ENCODE measurements around the gene RAB28.
"Not testable (repeated sequence)": the region's sequence is repeated elsewhere in the genome, so short reads cannot be mapped to it uniquely, and the experiment has no call there.

Gene RAB28

GRCh38 chr4:13464543-13464942 is 19.6 kb downstream of the RAB28 start:
- DNase-seq = no peak
- in situ Hi-C loops (cut with MboI; ENCODE audit: low pct_unique_long_range_greater_than_20kb, low sequenced_read_pairs) = no loop called here

- no peak for DNase-seq
- in situ Hi-C loops (cut with MboI; ENCODE audit: low pct_unique_long_range_greater_than_20kb, low sequenced_read_pairs) = no loop called here
Observed at GRCh38 chr4:13461191-13461905, 22.8 kb downstream of the RAB28 start.

GRCh38 chr4:13455411-13455810 is 28.7 kb downstream of the RAB28 start:
- in situ Hi-C loops (cut with MboI; ENCODE audit: low pct_unique_long_range_greater_than_20kb, low sequenced_read_pairs) = no loop called here
- DNase-seq = no peak

GRCh38 chr4:13454786-13455185 is 29.4 kb downstream of the RAB28 start:
- in situ Hi-C loops (cut with MboI; ENCODE audit: low pct_unique_long_range_greater_than_20kb, low sequenced_read_pairs) = no loop called here
- DNase-seq = no peak

GRCh38 chr4:13452927-13453579 is 31.1 kb downstream of the RAB28 start:
- in situ Hi-C loops (cut with MboI; ENCODE audit: low pct_unique_long_range_greater_than_20kb, low sequenced_read_pairs) = no loop called here
- no peak for DNase-seq

GRCh38 chr4:13449590-13449989 is 34.5 kb downstream of the RAB28 start:
- in situ Hi-C loops (cut with MboI; ENCODE audit: low pct_unique_long_range_greater_than_20kb, low sequenced_read_pairs) = no loop called here
- DNase-seq = no peak

GRCh38 chr4:13445841-13446790 is 38.0 kb downstream of the RAB28 start:
- DNase-seq = no peak
- in situ Hi-C loops (cut with MboI; ENCODE audit: low pct_unique_long_range_greater_than_20kb, low sequenced_read_pairs) = no loop called here

GRCh38 chr4:13441506-13441905 is 42.6 kb downstream of the RAB28 start:
- in situ Hi-C loops (cut with MboI; ENCODE audit: low pct_unique_long_range_greater_than_20kb, low sequenced_read_pairs) = no loop called here
- no peak for DNase-seq

GRCh38 chr4:13436962-13437361 is 47.2 kb downstream of the RAB28 start:
- in situ Hi-C loops (cut with MboI; ENCODE audit: low pct_unique_long_range_greater_than_20kb, low sequenced_read_pairs) = no loop called here
- no peak for DNase-seq

GRCh38 chr4:13432453-13432852 is 51.7 kb downstream of the RAB28 start:
- no peak for DNase-seq
- in situ Hi-C loops (cut with MboI; ENCODE audit: low pct_unique_long_range_greater_than_20kb, low sequenced_read_pairs) = no loop called here

GRCh38 chr4:13430834-13431568 is 53.1 kb downstream of the RAB28 start:
- in situ Hi-C loops (cut with MboI; ENCODE audit: low pct_unique_long_range_greater_than_20kb, low sequenced_read_pairs) = no loop called here
- DNase-seq = peak; percentile 16

GRCh38 chr4:13427599-13428325 is 56.4 kb downstream of the RAB28 start:
- DNase-seq = no peak
- in situ Hi-C loops (cut with MboI; ENCODE audit: low pct_unique_long_range_greater_than_20kb, low sequenced_read_pairs) = no loop called here

- in situ Hi-C loops (cut with MboI; ENCODE audit: low pct_unique_long_range_greater_than_20kb, low sequenced_read_pairs) = no loop called here
- no peak for DNase-seq
Observed at GRCh38 chr4:13415068-13415785, 68.9 kb downstream of the RAB28 start.

GRCh38 chr4:13413729-13414437 is 70.3 kb downstream of the RAB28 start:
- in situ Hi-C loops (cut with MboI; ENCODE audit: low pct_unique_long_range_greater_than_20kb, low sequenced_read_pairs) = no loop called here
- DNase-seq = no peak

GRCh38 chr4:13411942-13412341 is 72.2 kb downstream of the RAB28 start:
- in situ Hi-C loops (cut with MboI; ENCODE audit: low pct_unique_long_range_greater_than_20kb, low sequenced_read_pairs) = no loop called here
- no peak for DNase-seq

- in situ Hi-C loops (cut with MboI; ENCODE audit: low pct_unique_long_range_greater_than_20kb, low sequenced_read_pairs) = no loop called here
- no peak for DNase-seq
Observed at GRCh38 chr4:13409324-13409723, 74.8 kb downstream of the RAB28 start.

GRCh38 chr4:13406156-13406555 is 78.0 kb downstream of the RAB28 start:
- DNase-seq; in situ Hi-C loops (cut with MboI; ENCODE audit: low pct_unique_long_range_greater_than_20kb, low sequenced_read_pairs): not testable (repeated sequence)
